Measurements from ENCODE around the gene PRKG1.

- no peak for TF ChIP-seq CTCF (IDR thresholded peaks at IDR 0.05)
- no peak for TF ChIP-seq EZH2 (IDR thresholded peaks at IDR 0.05)
- TF ChIP-seq EZH2phosphoT487 (IDR thresholded peaks at IDR 0.05), result no peak
Observed at GRCh38 chr10:52100011-52100547, 1025.8 kb downstream of the PRKG1 start.
